Measurements from ENCODE around the gene SPDYE2.
"Not testable (repeated sequence)": the region's sequence is repeated elsewhere in the genome, so short reads cannot be mapped to it uniquely, and the experiment has no call there.

The SPDYE2 gene

GRCh38 chr7:102550808-102551422 is at the start of gene SPDYE2:
TSS of gene SPDYE2 (plus strand) at chr7:102551226. CDS start at chr7:102553256, 2,030 bp downstream.
- not testable (repeated sequence) for DNase-seq

- not testable (repeated sequence) for DNase-seq
Observed at GRCh38 chr7:102503141-102503540, 47.9 kb upstream of the SPDYE2 start.

GRCh38 chr7:102505298-102506185 is 45.5 kb upstream of the SPDYE2 start:
- DNase-seq = not testable (repeated sequence)

GRCh38 chr7:102507410-102508088 is 43.5 kb upstream of the SPDYE2 start:
- DNase-seq = not testable (repeated sequence)

GRCh38 chr7:102510575-102510974 is 40.5 kb upstream of the SPDYE2 start:
- DNase-seq = not testable (repeated sequence)

- DNase-seq = not testable (repeated sequence)
Observed at GRCh38 chr7:102511860-102512522, 39.0 kb upstream of the SPDYE2 start.

- DNase-seq = peak; percentile 52
Observed at GRCh38 chr7:102512642-102513221, 38.3 kb upstream of the SPDYE2 start.

GRCh38 chr7:102514881-102515721 is 35.9 kb upstream of the SPDYE2 start:
- DNase-seq = not testable (repeated sequence)

- DNase-seq = not testable (repeated sequence)
Observed at GRCh38 chr7:102515889-102516288, 35.1 kb upstream of the SPDYE2 start.

GRCh38 chr7:102516951-102517350 is 34.1 kb upstream of the SPDYE2 start:
- DNase-seq = not testable (repeated sequence)

- DNase-seq = peak; percentile 42
Observed at GRCh38 chr7:102517550-102518147, 33.4 kb upstream of the SPDYE2 start, which contains the start of gene RASA4B. TSS of gene RASA4B (minus strand) at chr7:102517777. CDS start at chr7:102517710, 67 bp downstream.

- DNase-seq = not testable (repeated sequence)
Observed at GRCh38 chr7:102520797-102521196, 30.2 kb upstream of the SPDYE2 start.

GRCh38 chr7:102524803-102525202 is 26.2 kb upstream of the SPDYE2 start:
- not testable (repeated sequence) for DNase-seq

GRCh38 chr7:102527182-102527581 is 23.8 kb upstream of the SPDYE2 start:
- DNase-seq = not testable (repeated sequence)

GRCh38 chr7:102527822-102528793 is 22.9 kb upstream of the SPDYE2 start:
- not testable (repeated sequence) for DNase-seq

GRCh38 chr7:102531583-102531982 is 19.4 kb upstream of the SPDYE2 start:
- not testable (repeated sequence) for DNase-seq

GRCh38 chr7:102532127-102532526 is 18.9 kb upstream of the SPDYE2 start:
- not testable (repeated sequence) for DNase-seq

GRCh38 chr7:102535062-102535615 is 15.9 kb upstream of the SPDYE2 start:
- DNase-seq = peak; percentile 0

GRCh38 chr7:102540604-102541003 is 10.4 kb upstream of the SPDYE2 start:
- not testable (repeated sequence) for DNase-seq
